H9 (cell line): ENCODE measurements around the gene MID1. TPM values are rescaled to one million over a fixed set of nuclear protein-coding genes. Genes with fewer than 3 reads are reported as not detected.

ENCODE experiments used
- DNase-seq: peaks from one replicate; pipeline ENCODE4 v3.0.0-alpha.2; 2017
- H2AFZ ChIP-seq: one replicate; pipeline ENCODE4 v1.6.1; 2013; ENCODE audit warnings: mild to moderate bottlenecking, low read length, control low read depth, moderate library complexity
- H2AK5ac ChIP-seq: 2 replicates; pipeline ENCODE4 v1.6.1; 2013; ENCODE audit warnings: low read length, control low read depth, mixed read lengths; ENCODE audit not compliant: insufficient read length
- H2BK120ac ChIP-seq: one replicate; pipeline ENCODE4 v1.6.1; 2013; ENCODE audit warnings: low read depth, mild to moderate bottlenecking, low read length, control low read depth, inconsistent platforms; ENCODE audit not compliant: poor library complexity, severe bottlenecking
- H2BK12ac ChIP-seq: 2 replicates; pipeline ENCODE4 v1.6.1; 2013; ENCODE audit warnings: low read length, control low read depth, mixed read lengths, low read depth; ENCODE audit not compliant: insufficient read length
- H2BK15ac ChIP-seq: 2 replicates; pipeline ENCODE4 v1.6.1; 2013; ENCODE audit warnings: low read depth, low read length, control low read depth
- H2BK20ac ChIP-seq: one replicate; pipeline ENCODE4 v1.6.1; 2013; ENCODE audit warnings: low read depth, mild to moderate bottlenecking, low read length, control low read depth, inconsistent platforms; ENCODE audit not compliant: poor library complexity, severe bottlenecking
- H2BK5ac ChIP-seq: 2 replicates; pipeline ENCODE4 v1.6.1; 2013; ENCODE audit warnings: low read length, control low read depth, mixed read lengths; ENCODE audit not compliant: insufficient read length
- H3K14ac ChIP-seq: 2 replicates; pipeline ENCODE4 v1.6.1; 2013; ENCODE audit warnings: low read length, control low read depth; ENCODE audit not compliant: insufficient read depth
- H3K18ac ChIP-seq: 2 replicates; pipeline ENCODE4 v1.6.1; 2013; ENCODE audit warnings: low read depth, mild to moderate bottlenecking, mixed read lengths, low read length, control low read depth; ENCODE audit not compliant: insufficient read length
- H3K23ac ChIP-seq: 2 replicates; pipeline ENCODE4 v1.6.1; 2013; ENCODE audit warnings: low read length, control low read depth, mixed read lengths, low read depth; ENCODE audit not compliant: insufficient read length
- H3K23me2 ChIP-seq: 2 replicates; pipeline ENCODE4 v1.6.1; 2013; ENCODE audit warnings: low read depth, mild to moderate bottlenecking, mixed read lengths, low read length, control low read depth; ENCODE audit not compliant: insufficient read length, poor library complexity, severe bottlenecking
- H3K27ac ChIP-seq: 2 replicates; pipeline ENCODE4 v1.5.1; 2013; ENCODE audit warnings: low read length, control low read depth, mixed read lengths, low read depth; ENCODE audit not compliant: insufficient read length
- H3K27me3 ChIP-seq: 2 replicates; pipeline ENCODE4 v1.6.1; 2013; ENCODE audit warnings: low read length, control low read depth, inconsistent platforms; ENCODE audit not compliant: insufficient read depth
- H3K4ac ChIP-seq: 2 replicates; pipeline ENCODE4 v1.6.1; 2013; ENCODE audit warnings: low read depth, mild to moderate bottlenecking, control low read depth, inconsistent platforms, low read length, moderate library complexity
- H3K4me1 ChIP-seq: 2 replicates; pipeline ENCODE4 v1.6.1; 2013; ENCODE audit warnings: low read length, control low read depth, inconsistent platforms; ENCODE audit not compliant: insufficient read depth
- H3K4me2 ChIP-seq: 2 replicates; pipeline ENCODE4 v1.6.1; 2013; ENCODE audit warnings: low read length, control low read depth, mixed read lengths; ENCODE audit not compliant: insufficient read length, insufficient read depth
- H3K56ac ChIP-seq: 2 replicates; pipeline ENCODE4 v1.6.1; 2013; ENCODE audit warnings: low read depth, mild to moderate bottlenecking, mixed read lengths, low read length, control low read depth; ENCODE audit not compliant: insufficient read length
- H3K79me1 ChIP-seq: 2 replicates; pipeline ENCODE4 v1.6.1; 2013; ENCODE audit warnings: low read depth, mild to moderate bottlenecking, moderate library complexity, low read length, control low read depth, inconsistent platforms; ENCODE audit not compliant: insufficient read depth, poor library complexity, severe bottlenecking
- H3K79me2 ChIP-seq: 2 replicates; pipeline ENCODE4 v1.6.1; 2013; ENCODE audit warnings: low read length, control low read depth, inconsistent platforms; ENCODE audit not compliant: insufficient read depth
- H3K9ac ChIP-seq: 2 replicates; pipeline ENCODE4 v1.6.1; 2013; ENCODE audit warnings: low read length, control low read depth, mixed read lengths; ENCODE audit not compliant: insufficient read length; ENCODE audit errors: extremely low read depth
- H3K9me3 ChIP-seq: one replicate; pipeline ENCODE4 v1.6.1; 2013; ENCODE audit warnings: low read depth, low read length, inconsistent platforms; ENCODE audit not compliant: control insufficient read depth
- H3T11ph ChIP-seq: one replicate; pipeline ENCODE4 v1.6.1; 2013; ENCODE audit warnings: mild to moderate bottlenecking, low read length, control low read depth, inconsistent platforms
- H4K20me1 ChIP-seq: one replicate; pipeline ENCODE4 v1.6.1; 2013; ENCODE audit not compliant: control insufficient read depth, insufficient read length, insufficient read depth
- H4K5ac ChIP-seq: 2 replicates; pipeline ENCODE4 v1.6.1; 2013; ENCODE audit warnings: low read depth, mild to moderate bottlenecking, mixed read lengths, low read length, control low read depth; ENCODE audit not compliant: insufficient read length
- H4K8ac ChIP-seq: replicated peaks from 2 replicates; pipeline ENCODE4 v1.6.1; 2013; ENCODE audit warnings: low read length, control low read depth, mixed read lengths, low read depth; ENCODE audit not compliant: insufficient read length
- H4K91ac ChIP-seq: 2 replicates; pipeline ENCODE4 v1.6.1; 2013; ENCODE audit warnings: low read depth, mild to moderate bottlenecking, moderate library complexity, mixed read lengths, low read length, control low read depth; ENCODE audit not compliant: insufficient read length
- H3K27ac Mint-ChIP-seq, 3 experiments: 2 replicates in 2 of 3; 3 replicates in 1 of 3; pipeline ENCODE4 v1.8.0; 2020 to 2021; ENCODE audit warnings: mixed read lengths in 3 of 3, mild to moderate bottlenecking in 1 of 3, moderate library complexity in 1 of 3
- H3K27me3 Mint-ChIP-seq: 2 replicates; pipeline ENCODE4 v1.8.0; 2021; ENCODE audit warnings: low read depth, mild to moderate bottlenecking, moderate library complexity, mixed read lengths
- H3K36me3 Mint-ChIP-seq, 3 experiments: 2 replicates in 2 of 3; 3 replicates in 1 of 3; pipeline ENCODE4 v1.8.0; 2020 to 2021; ENCODE audit warnings: low read depth in 3 of 3, mixed read lengths in 3 of 3; ENCODE audit not compliant: insufficient read depth in 1 of 3
- H3K4me1 Mint-ChIP-seq, 2 experiments: 2 replicates each; pipeline ENCODE4 v1.8.0; 2020; ENCODE audit warnings: mixed read lengths in 2 of 2
- H3K4me3 Mint-ChIP-seq, 2 experiments: 2 replicates in 1 of 2; 3 replicates in 1 of 2; pipeline ENCODE4 v1.8.0; 2020 to 2021; ENCODE audit warnings: mild to moderate bottlenecking in 2 of 2, mixed read lengths in 2 of 2, moderate library complexity in 1 of 2
- H3K9me3 Mint-ChIP-seq, 2 experiments: 2 replicates in 1 of 2; 3 replicates in 1 of 2; pipeline ENCODE4 v1.8.0; 2020; ENCODE audit warnings: mild to moderate bottlenecking in 2 of 2, mixed read lengths in 2 of 2, moderate library complexity in 1 of 2
- CTCF ChIP-seq: fragments of 200-600 bp; sonication (generic); conservative IDR thresholded peaks from 3 replicates; pipeline ENCODE4 v1.8.0; 2021; ENCODE audit warnings: antibody characterized with exemption, mild to moderate bottlenecking
- WGBS: extraction: QIAGEN DNeasy Blood & Tissue Kit; methylation state at CpG from one replicate; pipeline ENCODE4 v1.1.7; 2013; ENCODE audit warnings: missing lambda C conversion rate, low lambda C conversion rate, mixed read lengths; ENCODE audit not compliant: insufficient read length; ENCODE audit errors: extremely low coverage; 5-methylcytosine and 5-hydroxymethylcytosine counted together
- total RNA-seq: library from RNA; stranded (reverse); gene quantifications from 2 replicates; pipeline ENCODE4 v1.2.1, GENCODE V29; 2021

The MID1 gene
- total RNA-seq, 1 experiment from 2014 or later: 32.9 TPM

- H3K9me3 ChIP-seq: no peaks in the 10 kb centered on the region
- no peak for TF ChIP-seq CTCF
- no CpG with 5 or more reads among the region's 4 CpGs for WGBS
- H2BK12ac ChIP-seq: no peak overlapping the region
- no peak overlapping the region for H4K91ac ChIP-seq
- H3K23ac ChIP-seq: no peak overlapping the region
- H3T11ph ChIP-seq: no peak overlapping the region
- H3K14ac ChIP-seq: no peak overlapping the region
- no peaks in the 10 kb centered on the region for H3K27me3 Mint-ChIP-seq
- H3K27me3 ChIP-seq: no peaks in the 10 kb centered on the region
- H4K5ac ChIP-seq: no peak overlapping the region
- H3K4me3 Mint-ChIP-seq: no peak overlapping the region
- H3K79me2 ChIP-seq: peaks cover 23% of the 10 kb centered on the region; the same call in 1 of the 2 replicates
- H3K9ac ChIP-seq: no peak overlapping the region
- H3K18ac ChIP-seq: no peak overlapping the region
- no peak overlapping the region for H3K27ac ChIP-seq
- H3K56ac ChIP-seq: no peak overlapping the region
- H4K8ac ChIP-seq: no peak overlapping the region
- no peak overlapping the region for H2BK20ac ChIP-seq
- no peak overlapping the region for H2BK15ac ChIP-seq
- peaks cover 7% of the 10 kb centered on the region for H3K4me1 ChIP-seq
- peaks cover 26 to 29% of the 10 kb centered on the region in 2 experiments for H3K4me1 Mint-ChIP-seq
- H3K23me2 ChIP-seq: no peaks in the 10 kb centered on the region
- no peak overlapping the region for H3K4me2 ChIP-seq
- H2BK5ac ChIP-seq: no peak overlapping the region
- no peak overlapping the region for H2AK5ac ChIP-seq
- peak overlapping the region in 1 of 3 experiments; percentile 22; a peak in 1 of 7 replicates for H3K27ac Mint-ChIP-seq
- peaks cover 35 to 42% of the 10 kb centered on the region in 2 experiments for H3K9me3 Mint-ChIP-seq
- H2AFZ ChIP-seq: no peak overlapping the region
- no peaks in the 10 kb centered on the region for H3K79me1 ChIP-seq
- DNase-seq: no peak
- H2BK120ac ChIP-seq: no peak overlapping the region
- H4K20me1 ChIP-seq: no peaks in the 10 kb centered on the region
- H3K4ac ChIP-seq: no peak overlapping the region
- H3K36me3 Mint-ChIP-seq: peaks cover 7 to 17% (median 14%) of the 10 kb centered on the region in 3 experiments; a peak in 5 of 7 replicates
Measured at GRCh38 chrX:10557166-10557565, 63.2 kb downstream of the MID1 start.
